Measurements from ENCODE around the gene CAMKMT.
A peak's percentile ranks its signal among the peaks of the same experiment; 100 is the strongest.

- peak in 3 of 5 experiments; percentile 16 to 20 (median 18) for TF ChIP-seq CTCF (IDR thresholded peaks at IDR 0.05)
- TF ChIP-seq POLR2A (IDR thresholded peaks at IDR 0.05): no peak
- TF ChIP-seq POLR2AphosphoS5 (IDR thresholded peaks at IDR 0.05): no peak
Measured at GRCh38 chr2:44560352-44560751, 198.6 kb downstream of the CAMKMT start.

All from transverse colon (tissue), 4 donors.